WTC11 (cell line): ENCODE measurements around the gene HTR6. TPM values are rescaled to one million over a fixed set of nuclear protein-coding genes. Genes with fewer than 3 reads are reported as not detected.

Experiments
- ATAC-seq: fragments of 200-7000 bp; cut with Tn5 transposase; 2 replicates; pipeline ENCODE4 v1.10.0; 2021; ENCODE audit warnings: mild to moderate bottlenecking, moderate library complexity
- CTCF ChIA-PET: fragments of 300-600 bp; sonication (Branson Sonifier 250); formaldehyde crosslinking; loops from one replicate; lab custom pipeline; 2021; ENCODE audit warnings: antibody characterized with exemption; lab: Charles Lee
- POLR2A ChIA-PET: fragments of 350-600 bp; sonication (Branson Sonifier 250); formaldehyde crosslinking; loops from one replicate; lab custom pipeline; 2021; ENCODE audit warnings: antibody characterized with exemption; lab: Charles Lee
- DNase-seq: peaks from one replicate; pipeline ENCODE4 v3.0.0; 2021; ENCODE audit warnings: low spot score
- H3K27ac Mint-ChIP-seq: 2 replicates; pipeline ENCODE4 v1.8.0; 2021; ENCODE audit warnings: mixed read lengths
- H3K27me3 Mint-ChIP-seq: 2 replicates; pipeline ENCODE4 v1.8.0; 2021; ENCODE audit warnings: low read depth, mild to moderate bottlenecking, moderate library complexity, mixed read lengths
- H3K36me3 Mint-ChIP-seq: 2 replicates; pipeline ENCODE4 v1.8.0; 2021; ENCODE audit warnings: mixed read lengths
- H3K4me1 Mint-ChIP-seq: 2 replicates; pipeline ENCODE4 v1.8.0; 2022; ENCODE audit warnings: mixed read lengths
- H3K4me3 Mint-ChIP-seq: 2 replicates; pipeline ENCODE4 v1.8.0; 2021; ENCODE audit warnings: mild to moderate bottlenecking, moderate library complexity, mixed read lengths
- H3K9me3 Mint-ChIP-seq: 2 replicates; pipeline ENCODE4 v1.8.0; 2021; ENCODE audit warnings: mixed read lengths
- ATF1 ChIP-seq: sonication (generic); formaldehyde crosslinking; IDR thresholded peaks from 2 replicates; pipeline ENCODE4 v1.8.1; 2023; ENCODE audit warnings: mild to moderate bottlenecking, moderate library complexity, missing genetic modification reagents
- CREB1 ChIP-seq: sonication (generic); formaldehyde crosslinking; IDR thresholded peaks from 2 replicates; pipeline ENCODE4 v1.8.0; 2023; ENCODE audit warnings: mild to moderate bottlenecking, missing genetic modification reagents
- FOXK1 ChIP-seq: sonication (generic); formaldehyde crosslinking; IDR thresholded peaks from 2 replicates; pipeline ENCODE4 v1.8.0; 2022; ENCODE audit warnings: mild to moderate bottlenecking, moderate library complexity, missing genetic modification reagents
- JUN ChIP-seq: sonication (generic); formaldehyde crosslinking; IDR thresholded peaks from 2 replicates; pipeline ENCODE4 v1.8.0; 2023; ENCODE audit warnings: mild to moderate bottlenecking, missing genetic modification reagents
- OVOL2 ChIP-seq: fragments of 250-450 bp; sonication (Bioruptor Pico); IDR thresholded peaks from 2 replicates; pipeline ENCODE4 v1.9.0; 2021; ENCODE audit warnings: mild to moderate bottlenecking, borderline replicate concordance
- RELA ChIP-seq: sonication (generic); formaldehyde crosslinking; IDR thresholded peaks from 2 replicates; pipeline ENCODE4 v1.8.1; 2022; ENCODE audit warnings: missing genetic modification reagents, mild to moderate bottlenecking, borderline replicate concordance
- RORB ChIP-seq: fragments of 250-450 bp; sonication (Bioruptor Pico); IDR thresholded peaks from 2 replicates; pipeline ENCODE4 v1.9.0; 2021; ENCODE audit warnings: mild to moderate bottlenecking
- SOX15 ChIP-seq: fragments of 250-450 bp; sonication (Bioruptor Pico); IDR thresholded peaks from 2 replicates; pipeline ENCODE4 v1.9.0; 2021; ENCODE audit warnings: mild to moderate bottlenecking
- TEAD4 ChIP-seq: sonication (generic); formaldehyde crosslinking; IDR thresholded peaks from 2 replicates; pipeline ENCODE4 v1.8.0; 2022; ENCODE audit warnings: mild to moderate bottlenecking, missing genetic modification reagents
- ZBTB21 ChIP-seq: sonication (generic); formaldehyde crosslinking; IDR thresholded peaks from 2 replicates; pipeline ENCODE4 v1.8.1; 2023; ENCODE audit warnings: mild to moderate bottlenecking, missing genetic modification reagents, borderline replicate concordance
- ZNF219 ChIP-seq: sonication (generic); formaldehyde crosslinking; IDR thresholded peaks from 2 replicates; pipeline ENCODE4 v1.8.0; 2023; ENCODE audit warnings: missing genetic modification reagents, mild to moderate bottlenecking, borderline replicate concordance
- ZNF232 ChIP-seq: sonication (generic); formaldehyde crosslinking; IDR thresholded peaks from 2 replicates; pipeline ENCODE4 v1.8.0; 2022; ENCODE audit warnings: mild to moderate bottlenecking, missing genetic modification reagents
- ZNF396 ChIP-seq: fragments of 250-450 bp; sonication (Bioruptor Pico); IDR thresholded peaks from 2 replicates; pipeline ENCODE4 v1.8.0; 2021; ENCODE audit warnings: mild to moderate bottlenecking, moderate library complexity, borderline replicate concordance
- total RNA-seq: library from RNA; stranded (reverse); gene quantifications from 3 replicates; pipeline ENCODE4 v1.2.3, GENCODE V29; 2021
- TF ChIP-seq, protein P1 (sequence below): fragments of 250-450 bp; sonication (Bioruptor Pico); IDR thresholded peaks from 2 replicates; pipeline ENCODE4 v1.9.0; 2021; ENCODE audit warnings: moderate library complexity, mild to moderate bottlenecking, inconsistent platforms, borderline replicate concordance
- TF ChIP-seq, protein P2 (sequence below): fragments of 250-450 bp; sonication (Bioruptor Pico); IDR thresholded peaks from 2 replicates; pipeline ENCODE4 v2.1.2; 2022; ENCODE audit warnings: mild to moderate bottlenecking, moderate library complexity
- TF ChIP-seq, protein P3 (sequence below): fragments of 250-450 bp; sonication (Bioruptor Pico); IDR thresholded peaks from 2 replicates; pipeline ENCODE4 v1.9.0; 2021; ENCODE audit warnings: mild to moderate bottlenecking
- TF ChIP-seq, protein P4 (sequence below): sonication (generic); formaldehyde crosslinking; IDR thresholded peaks from 2 replicates; pipeline ENCODE4 v1.8.1; 2022; ENCODE audit warnings: low read depth, missing genetic modification reagents, borderline replicate concordance
- TF ChIP-seq, protein P5 (sequence below): sonication (generic); formaldehyde crosslinking; IDR thresholded peaks from 2 replicates; pipeline ENCODE4 v1.8.0; 2023; ENCODE audit warnings: missing genetic modification reagents, mild to moderate bottlenecking, borderline replicate concordance
- TF ChIP-seq, protein P6 (sequence below): sonication (generic); formaldehyde crosslinking; IDR thresholded peaks from 2 replicates; pipeline ENCODE4 v1.8.0; 2023; ENCODE audit warnings: mild to moderate bottlenecking, missing genetic modification reagents

Gene HTR6
- total RNA-seq, 1 experiment from 2014 or later = 0.90 TPM

DNA sequence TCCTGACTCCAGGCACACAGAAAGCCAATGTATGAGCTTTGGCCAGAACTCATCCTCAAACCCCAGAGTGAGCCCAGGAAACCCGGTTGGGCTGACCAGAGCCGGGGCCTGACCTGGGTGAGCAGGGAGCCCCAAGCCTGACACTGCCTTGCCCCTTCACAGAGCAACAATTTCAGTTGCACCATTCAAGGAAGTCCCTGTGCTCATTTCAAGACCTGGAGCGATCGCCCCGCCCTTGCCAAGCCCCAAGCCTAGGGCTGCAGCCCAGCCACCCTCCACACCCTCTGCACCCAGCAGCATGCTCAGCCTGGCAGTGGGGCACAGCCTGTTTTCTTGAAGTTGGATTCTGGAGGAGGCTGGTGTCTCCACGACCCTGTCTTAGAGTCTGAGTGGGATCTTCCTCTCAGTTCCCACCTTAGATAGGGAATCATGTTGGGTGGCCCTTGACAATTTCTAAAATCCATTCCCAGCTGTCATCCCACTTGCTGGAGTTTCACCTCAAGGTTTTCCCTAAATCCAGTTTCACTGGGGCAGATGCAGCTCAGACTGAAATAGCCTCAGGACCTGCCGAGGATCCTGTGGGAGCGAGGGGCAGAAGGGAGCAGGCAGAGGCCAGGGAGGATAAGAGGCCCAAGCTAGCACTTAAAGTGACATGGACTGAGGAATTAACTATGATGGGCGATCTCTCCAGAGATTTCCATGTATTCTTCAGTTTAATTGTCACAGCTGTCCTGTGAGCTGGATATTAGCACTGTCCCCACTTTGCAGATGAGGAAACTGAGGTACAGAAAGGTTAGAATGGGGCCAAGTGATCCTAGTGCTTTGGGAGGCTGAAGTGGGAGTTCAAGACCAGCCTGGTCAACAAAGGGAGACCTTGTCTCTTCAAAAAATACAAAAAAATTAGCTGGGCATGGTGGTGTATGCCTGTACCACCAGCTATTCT, 18.0 kb upstream of the HTR6 start:
- ATAC-seq = no peak
- DNase-seq = no peak
- ChIA-PET CTCF (interaction anchor here (1.4 to 3.2 kb wide), 4 partner anchors 15 to 302 kb away, joined by 4 to 21 read pairs (median 8); no protein-coding TSS in a partner anchor), POLR2A (interaction anchor here (0.6 kb wide), 1 partner anchor 163 kb away, joined by 3 read pairs; no protein-coding TSS in a partner anchor)
- TF ChIP-seq, protein P1, sequence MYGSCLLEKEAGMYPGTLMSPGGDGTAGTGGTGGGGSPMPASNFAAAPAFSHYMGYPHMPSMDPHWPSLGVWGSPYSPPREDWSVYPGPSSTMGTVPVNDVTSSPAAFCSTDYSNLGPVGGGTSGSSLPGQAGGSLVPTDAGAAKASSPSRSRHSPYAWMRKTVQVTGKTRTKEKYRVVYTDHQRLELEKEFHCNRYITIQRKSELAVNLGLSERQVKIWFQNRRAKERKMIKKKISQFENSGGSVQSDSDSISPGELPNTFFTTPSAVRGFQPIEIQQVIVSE (CRISPR knock-in tag) = no peak
- TF ChIP-seq CREB1 (no peak), RORB (no peak), TEAD4 (CRISPR knock-in tag) (no peak), OVOL2 (no peak), ZNF232 (CRISPR knock-in tag) (no peak)
- TF ChIP-seq, protein P2, sequence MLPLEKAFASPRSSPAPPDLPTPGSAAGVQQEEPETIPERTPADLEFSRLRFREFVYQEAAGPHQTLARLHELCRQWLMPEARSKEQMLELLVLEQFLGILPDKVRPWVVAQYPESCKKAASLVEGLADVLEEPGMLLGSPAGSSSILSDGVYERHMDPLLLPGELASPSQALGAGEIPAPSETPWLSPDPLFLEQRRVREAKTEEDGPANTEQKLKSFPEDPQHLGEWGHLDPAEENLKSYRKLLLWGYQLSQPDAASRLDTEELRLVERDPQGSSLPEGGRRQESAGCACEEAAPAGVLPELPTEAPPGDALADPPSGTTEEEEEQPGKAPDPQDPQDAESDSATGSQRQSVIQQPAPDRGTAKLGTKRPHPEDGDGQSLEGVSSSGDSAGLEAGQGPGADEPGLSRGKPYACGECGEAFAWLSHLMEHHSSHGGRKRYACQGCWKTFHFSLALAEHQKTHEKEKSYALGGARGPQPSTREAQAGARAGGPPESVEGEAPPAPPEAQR (CRISPR knock-in tag) = no peak
- TF ChIP-seq, protein P3, sequence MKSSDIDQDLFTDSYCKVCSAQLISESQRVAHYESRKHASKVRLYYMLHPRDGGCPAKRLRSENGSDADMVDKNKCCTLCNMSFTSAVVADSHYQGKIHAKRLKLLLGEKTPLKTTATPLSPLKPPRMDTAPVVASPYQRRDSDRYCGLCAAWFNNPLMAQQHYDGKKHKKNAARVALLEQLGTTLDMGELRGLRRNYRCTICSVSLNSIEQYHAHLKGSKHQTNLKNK (CRISPR knock-in tag) = no peak
- no peak overlapping the region for H3K27ac Mint-ChIP-seq
- peaks cover 43% of the 10 kb centered on the region for H3K27me3 Mint-ChIP-seq
- H3K4me1 Mint-ChIP-seq = peaks cover 14% of the 10 kb centered on the region
- H3K4me3 Mint-ChIP-seq = no peak overlapping the region
- no peaks in the 10 kb centered on the region for H3K9me3 Mint-ChIP-seq
- H3K36me3 Mint-ChIP-seq = no peaks in the 10 kb centered on the region

DNA sequence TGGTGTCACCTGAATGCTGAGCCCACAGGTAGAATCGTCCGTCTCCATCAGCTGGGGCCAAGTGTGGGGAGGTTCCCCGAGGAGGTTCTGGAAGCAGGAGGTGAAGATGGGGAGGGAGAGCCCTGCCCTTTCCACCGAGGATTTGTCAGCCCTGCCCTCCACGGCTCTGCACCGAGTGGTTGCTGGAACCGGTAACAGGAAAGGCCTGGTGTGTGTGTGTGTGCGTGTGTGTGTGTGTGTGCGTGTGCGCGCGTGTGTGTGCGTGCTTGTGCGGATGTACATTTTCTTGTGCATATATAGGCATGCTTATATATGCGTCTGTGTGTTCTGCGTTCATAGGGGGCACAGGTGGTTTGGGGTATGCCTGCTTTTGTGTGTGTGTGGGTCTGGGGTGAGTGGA, 17.0 kb upstream of the HTR6 start:
- H3K27ac Mint-ChIP-seq = no peak overlapping the region
- no peak for TF ChIP-seq ZBTB21 (CRISPR knock-in tag)
- no peak for TF ChIP-seq ZNF396 (CRISPR knock-in tag)
- TF ChIP-seq, protein P2 (CRISPR knock-in tag) = no peak
- TF ChIP-seq, protein P4, sequence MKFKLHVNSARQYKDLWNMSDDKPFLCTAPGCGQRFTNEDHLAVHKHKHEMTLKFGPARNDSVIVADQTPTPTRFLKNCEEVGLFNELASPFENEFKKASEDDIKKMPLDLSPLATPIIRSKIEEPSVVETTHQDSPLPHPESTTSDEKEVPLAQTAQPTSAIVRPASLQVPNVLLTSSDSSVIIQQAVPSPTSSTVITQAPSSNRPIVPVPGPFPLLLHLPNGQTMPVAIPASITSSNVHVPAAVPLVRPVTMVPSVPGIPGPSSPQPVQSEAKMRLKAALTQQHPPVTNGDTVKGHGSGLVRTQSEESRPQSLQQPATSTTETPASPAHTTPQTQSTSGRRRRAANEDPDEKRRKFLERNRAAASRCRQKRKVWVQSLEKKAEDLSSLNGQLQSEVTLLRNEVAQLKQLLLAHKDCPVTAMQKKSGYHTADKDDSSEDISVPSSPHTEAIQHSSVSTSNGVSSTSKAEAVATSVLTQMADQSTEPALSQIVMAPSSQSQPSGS (CRISPR knock-in tag) = no peak
- no peak for TF ChIP-seq ZNF219 (CRISPR knock-in tag)
- TF ChIP-seq TEAD4 (CRISPR knock-in tag) = no peak
- no peak for TF ChIP-seq SOX15 (CRISPR knock-in tag)
- TF ChIP-seq FOXK1 = no peak
- no peak for TF ChIP-seq RELA (CRISPR knock-in tag)
- no peak for TF ChIP-seq ATF1 (CRISPR knock-in tag)
- TF ChIP-seq, protein P5, sequence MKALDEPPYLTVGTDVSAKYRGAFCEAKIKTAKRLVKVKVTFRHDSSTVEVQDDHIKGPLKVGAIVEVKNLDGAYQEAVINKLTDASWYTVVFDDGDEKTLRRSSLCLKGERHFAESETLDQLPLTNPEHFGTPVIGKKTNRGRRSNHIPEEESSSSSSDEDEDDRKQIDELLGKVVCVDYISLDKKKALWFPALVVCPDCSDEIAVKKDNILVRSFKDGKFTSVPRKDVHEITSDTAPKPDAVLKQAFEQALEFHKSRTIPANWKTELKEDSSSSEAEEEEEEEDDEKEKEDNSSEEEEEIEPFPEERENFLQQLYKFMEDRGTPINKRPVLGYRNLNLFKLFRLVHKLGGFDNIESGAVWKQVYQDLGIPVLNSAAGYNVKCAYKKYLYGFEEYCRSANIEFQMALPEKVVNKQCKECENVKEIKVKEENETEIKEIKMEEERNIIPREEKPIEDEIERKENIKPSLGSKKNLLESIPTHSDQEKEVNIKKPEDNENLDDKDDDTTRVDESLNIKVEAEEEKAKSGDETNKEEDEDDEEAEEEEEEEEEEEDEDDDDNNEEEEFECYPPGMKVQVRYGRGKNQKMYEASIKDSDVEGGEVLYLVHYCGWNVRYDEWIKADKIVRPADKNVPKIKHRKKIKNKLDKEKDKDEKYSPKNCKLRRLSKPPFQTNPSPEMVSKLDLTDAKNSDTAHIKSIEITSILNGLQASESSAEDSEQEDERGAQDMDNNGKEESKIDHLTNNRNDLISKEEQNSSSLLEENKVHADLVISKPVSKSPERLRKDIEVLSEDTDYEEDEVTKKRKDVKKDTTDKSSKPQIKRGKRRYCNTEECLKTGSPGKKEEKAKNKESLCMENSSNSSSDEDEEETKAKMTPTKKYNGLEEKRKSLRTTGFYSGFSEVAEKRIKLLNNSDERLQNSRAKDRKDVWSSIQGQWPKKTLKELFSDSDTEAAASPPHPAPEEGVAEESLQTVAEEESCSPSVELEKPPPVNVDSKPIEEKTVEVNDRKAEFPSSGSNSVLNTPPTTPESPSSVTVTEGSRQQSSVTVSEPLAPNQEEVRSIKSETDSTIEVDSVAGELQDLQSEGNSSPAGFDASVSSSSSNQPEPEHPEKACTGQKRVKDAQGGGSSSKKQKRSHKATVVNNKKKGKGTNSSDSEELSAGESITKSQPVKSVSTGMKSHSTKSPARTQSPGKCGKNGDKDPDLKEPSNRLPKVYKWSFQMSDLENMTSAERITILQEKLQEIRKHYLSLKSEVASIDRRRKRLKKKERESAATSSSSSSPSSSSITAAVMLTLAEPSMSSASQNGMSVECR (CRISPR knock-in tag) = no peak
- TF ChIP-seq, protein P6, sequence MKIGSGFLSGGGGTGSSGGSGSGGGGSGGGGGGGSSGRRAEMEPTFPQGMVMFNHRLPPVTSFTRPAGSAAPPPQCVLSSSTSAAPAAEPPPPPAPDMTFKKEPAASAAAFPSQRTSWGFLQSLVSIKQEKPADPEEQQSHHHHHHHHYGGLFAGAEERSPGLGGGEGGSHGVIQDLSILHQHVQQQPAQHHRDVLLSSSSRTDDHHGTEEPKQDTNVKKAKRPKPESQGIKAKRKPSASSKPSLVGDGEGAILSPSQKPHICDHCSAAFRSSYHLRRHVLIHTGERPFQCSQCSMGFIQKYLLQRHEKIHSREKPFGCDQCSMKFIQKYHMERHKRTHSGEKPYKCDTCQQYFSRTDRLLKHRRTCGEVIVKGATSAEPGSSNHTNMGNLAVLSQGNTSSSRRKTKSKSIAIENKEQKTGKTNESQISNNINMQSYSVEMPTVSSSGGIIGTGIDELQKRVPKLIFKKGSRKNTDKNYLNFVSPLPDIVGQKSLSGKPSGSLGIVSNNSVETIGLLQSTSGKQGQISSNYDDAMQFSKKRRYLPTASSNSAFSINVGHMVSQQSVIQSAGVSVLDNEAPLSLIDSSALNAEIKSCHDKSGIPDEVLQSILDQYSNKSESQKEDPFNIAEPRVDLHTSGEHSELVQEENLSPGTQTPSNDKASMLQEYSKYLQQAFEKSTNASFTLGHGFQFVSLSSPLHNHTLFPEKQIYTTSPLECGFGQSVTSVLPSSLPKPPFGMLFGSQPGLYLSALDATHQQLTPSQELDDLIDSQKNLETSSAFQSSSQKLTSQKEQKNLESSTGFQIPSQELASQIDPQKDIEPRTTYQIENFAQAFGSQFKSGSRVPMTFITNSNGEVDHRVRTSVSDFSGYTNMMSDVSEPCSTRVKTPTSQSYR (CRISPR knock-in tag) = no peak
- no peak for TF ChIP-seq JUN (CRISPR knock-in tag)

More for the DNA sequence above, 17.0 kb upstream of the HTR6 start:
- Mint-ChIP-seq H3K4me3 (no peak overlapping the region), H3K36me3 (no peaks in the 10 kb centered on the region), H3K9me3 (no peaks in the 10 kb centered on the region), H3K27me3 (peaks cover 33% of the 10 kb centered on the region), H3K4me1 (peaks cover 14% of the 10 kb centered on the region)
- DNase-seq (no peak), ATAC-seq (no peak)
- ChIA-PET POLR2A (no interaction called here), CTCF (interaction anchor here (1.4 to 3.2 kb wide), 7 partner anchors 7 to 308 kb away, joined by 4 to 21 read pairs (median 7); no protein-coding TSS in a partner anchor)
